ENCODE measurements around the gene LRRC37B.
"Not testable (repeated sequence)": the region's sequence is repeated elsewhere in the genome, so short reads cannot be mapped to it uniquely, and the experiment has no call there.

Gene LRRC37B

GRCh38 chr17:32086833-32087232, 79.7 kb downstream of the LRRC37B start:
- H3K36me3 ChIP-seq (replicated peaks); H3K9me3 ChIP-seq; H3K27me3 ChIP-seq (ENCODE audit: low read depth); H3K4me3 ChIP-seq; in situ Hi-C loops (cut with MboI; ENCODE audit: low sequenced_read_pairs); DNase-seq (ENCODE audit: low spot score in 2 of 2); H3K4me1 ChIP-seq: not testable (repeated sequence)

GRCh38 chr17:32092062-32092461, 84.9 kb downstream of the LRRC37B start:
- H3K9me3 ChIP-seq; in situ Hi-C loops (cut with MboI; ENCODE audit: low sequenced_read_pairs); H3K27me3 ChIP-seq (ENCODE audit: low read depth); H3K36me3 ChIP-seq (replicated peaks); H3K4me1 ChIP-seq; H3K4me3 ChIP-seq; DNase-seq (ENCODE audit: low spot score in 2 of 2): not testable (repeated sequence)

- no peak for DNase-seq (ENCODE audit: low spot score in 2 of 2)
- Histone ChIP-seq H3K4me3 (no peak overlapping the region), H3K4me1 (no peaks in the 10 kb centered on the region), H3K27me3 (ENCODE audit: low read depth) (peaks cover 9% of the 10 kb centered on the region; the same call in 1 of the 2 replicates), H3K36me3 (replicated peaks) (no peaks in the 10 kb centered on the region), H3K9me3 (no peaks in the 10 kb centered on the region)
- in situ Hi-C loops (cut with MboI; ENCODE audit: low sequenced_read_pairs) = no loop called here
Measured at GRCh38 chr17:32099686-32100085, 92.5 kb downstream of the LRRC37B start.

- in situ Hi-C loops (cut with MboI; ENCODE audit: low sequenced_read_pairs); H3K27me3 ChIP-seq (ENCODE audit: low read depth); H3K4me3 ChIP-seq; DNase-seq (ENCODE audit: low spot score in 2 of 2); H3K36me3 ChIP-seq (replicated peaks); H3K9me3 ChIP-seq; H3K4me1 ChIP-seq: not testable (repeated sequence)
Measured at GRCh38 chr17:32100323-32100722, 93.1 kb downstream of the LRRC37B start.

- no peaks in the 10 kb centered on the region for H3K9me3 ChIP-seq
- H3K36me3 ChIP-seq (replicated peaks) = no peaks in the 10 kb centered on the region
- no peak for DNase-seq (ENCODE audit: low spot score in 2 of 2)
- no peaks in the 10 kb centered on the region for H3K4me1 ChIP-seq
- H3K4me3 ChIP-seq = no peak overlapping the region
- in situ Hi-C loops (cut with MboI; ENCODE audit: low sequenced_read_pairs) = no loop called here
- peaks cover 9% of the 10 kb centered on the region; the same call in 1 of the 2 replicates for H3K27me3 ChIP-seq (ENCODE audit: low read depth)
Measured at GRCh38 chr17:32100971-32101631, 93.9 kb downstream of the LRRC37B start.

GRCh38 chr17:32102172-32102571, 95.0 kb downstream of the LRRC37B start:
- no peaks in the 10 kb centered on the region for H3K9me3 ChIP-seq
- H3K4me3 ChIP-seq = no peak overlapping the region
- no peaks in the 10 kb centered on the region for H3K4me1 ChIP-seq
- H3K36me3 ChIP-seq (replicated peaks) = no peaks in the 10 kb centered on the region
- 0 out of 2 replicates have a peak, but pooled peaks cover 4% of the 10 kb centered on the region for H3K27me3 ChIP-seq (ENCODE audit: low read depth)
- DNase-seq (ENCODE audit: low spot score in 2 of 2) = no peak
- in situ Hi-C loops (cut with MboI; ENCODE audit: low sequenced_read_pairs) = no loop called here

GRCh38 chr17:32102646-32103186, 95.5 kb downstream of the LRRC37B start:
- Histone ChIP-seq H3K9me3 (no peaks in the 10 kb centered on the region), H3K4me1 (peaks cover under 1% of the 10 kb centered on the region), H3K4me3 (no peak overlapping the region), H3K36me3 (replicated peaks) (no peaks in the 10 kb centered on the region), H3K27me3 (ENCODE audit: low read depth) (no peaks in the 10 kb centered on the region)
- in situ Hi-C loops (cut with MboI; ENCODE audit: low sequenced_read_pairs) = no loop called here
- DNase-seq (ENCODE audit: low spot score in 2 of 2) = no peak
